ENCODE data around the gene NANOS1.

- TF ChIP-seq, protein P1, sequence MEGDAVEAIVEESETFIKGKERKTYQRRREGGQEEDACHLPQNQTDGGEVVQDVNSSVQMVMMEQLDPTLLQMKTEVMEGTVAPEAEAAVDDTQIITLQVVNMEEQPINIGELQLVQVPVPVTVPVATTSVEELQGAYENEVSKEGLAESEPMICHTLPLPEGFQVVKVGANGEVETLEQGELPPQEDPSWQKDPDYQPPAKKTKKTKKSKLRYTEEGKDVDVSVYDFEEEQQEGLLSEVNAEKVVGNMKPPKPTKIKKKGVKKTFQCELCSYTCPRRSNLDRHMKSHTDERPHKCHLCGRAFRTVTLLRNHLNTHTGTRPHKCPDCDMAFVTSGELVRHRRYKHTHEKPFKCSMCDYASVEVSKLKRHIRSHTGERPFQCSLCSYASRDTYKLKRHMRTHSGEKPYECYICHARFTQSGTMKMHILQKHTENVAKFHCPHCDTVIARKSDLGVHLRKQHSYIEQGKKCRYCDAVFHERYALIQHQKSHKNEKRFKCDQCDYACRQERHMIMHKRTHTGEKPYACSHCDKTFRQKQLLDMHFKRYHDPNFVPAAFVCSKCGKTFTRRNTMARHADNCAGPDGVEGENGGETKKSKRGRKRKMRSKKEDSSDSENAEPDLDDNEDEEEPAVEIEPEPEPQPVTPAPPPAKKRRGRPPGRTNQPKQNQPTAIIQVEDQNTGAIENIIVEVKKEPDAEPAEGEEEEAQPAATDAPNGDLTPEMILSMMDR (IDR thresholded peaks at IDR 0.05 in 8 of 11, conservative IDR thresholded peaks at IDR 0.05 in 3 of 11), result no peak
- TF ChIP-seq POLR2AphosphoS5 (IDR thresholded peaks at IDR 0.05) (no peak), POLR2A (IDR thresholded peaks at IDR 0.05) (no peak)
Measured at GRCh38 chr10:119024882-119025281, 4.6 kb upstream of the NANOS1 start.

All from spleen (tissue), 7 donors.